NCI-H2029 (cell line): ENCODE results near the gene BCL6B.

Experiments used
- DNase-seq: peaks from one replicate; lab custom pipeline; 2025; lab: John Stamatoyannopoulos, UW

Gene BCL6B

GRCh38 chr17:7007143-7007542 is 15.7 kb upstream of the BCL6B start:
- DNase-seq, result no peak

GRCh38 chr17:7010523-7010922 is 12.3 kb upstream of the BCL6B start:
- no peak for DNase-seq

GRCh38 chr17:7011415-7011814 is 11.4 kb upstream of the BCL6B start:
- no peak for DNase-seq

GRCh38 chr17:7011942-7012254 is 11.0 kb upstream of the BCL6B start:
- no peak for DNase-seq

- peak; percentile 84 for DNase-seq
These were observed 8.4 kb upstream of the BCL6B start for GRCh38 chr17:7014261-7014994.

- no peak for DNase-seq
These were observed 7.6 kb upstream of the BCL6B start for GRCh38 chr17:7014995-7015958.

GRCh38 chr17:7016418-7016817 is 6.4 kb upstream of the BCL6B start:
- no peak for DNase-seq

GRCh38 chr17:7016886-7017826 is 5.7 kb upstream of the BCL6B start:
- no peak for DNase-seq

GRCh38 chr17:7017827-7018200 is 5.0 kb upstream of the BCL6B start:
- no peak for DNase-seq

- no peak for DNase-seq
These were observed 4.4 kb upstream of the BCL6B start for GRCh38 chr17:7018331-7018964.

- no peak for DNase-seq
These were observed 3.5 kb upstream of the BCL6B start for GRCh38 chr17:7019367-7019766.

GRCh38 chr17:7019839-7020519 is 2.9 kb upstream of the BCL6B start:
- DNase-seq, result peak; percentile 40

GRCh38 chr17:7020894-7021664 is 1.8 kb upstream of the BCL6B start:
- no peak for DNase-seq

GRCh38 chr17:7021993-7022778 is 664 bp upstream of the BCL6B start:
- no peak for DNase-seq

GRCh38 chr17:7023576-7024401 is 939 bp downstream of the BCL6B start:
- peak; percentile 60 for DNase-seq

- no peak for DNase-seq
These were observed 1.5 kb downstream of the BCL6B start for GRCh38 chr17:7024402-7024785.

- DNase-seq, result no peak
These were observed 2.4 kb downstream of the BCL6B start for GRCh38 chr17:7025245-7025644.

- no peak for DNase-seq
These were observed 3.7 kb downstream of the BCL6B start for GRCh38 chr17:7026471-7027115.
